GM12891 (cell line): ENCODE measurements around the gene TMEM87A.

Source experiments
- POLR2A ChIP-seq: IDR thresholded peaks from 2 replicates; pipeline ENCODE4 v1.6.1; 2011; ENCODE audit warnings: low read depth, low read length, control low read depth
- POLR2AphosphoS5 ChIP-seq: IDR thresholded peaks from 2 replicates; pipeline ENCODE4 v1.6.1; 2011; ENCODE audit warnings: low read depth, low read length, control low read depth

DNA sequence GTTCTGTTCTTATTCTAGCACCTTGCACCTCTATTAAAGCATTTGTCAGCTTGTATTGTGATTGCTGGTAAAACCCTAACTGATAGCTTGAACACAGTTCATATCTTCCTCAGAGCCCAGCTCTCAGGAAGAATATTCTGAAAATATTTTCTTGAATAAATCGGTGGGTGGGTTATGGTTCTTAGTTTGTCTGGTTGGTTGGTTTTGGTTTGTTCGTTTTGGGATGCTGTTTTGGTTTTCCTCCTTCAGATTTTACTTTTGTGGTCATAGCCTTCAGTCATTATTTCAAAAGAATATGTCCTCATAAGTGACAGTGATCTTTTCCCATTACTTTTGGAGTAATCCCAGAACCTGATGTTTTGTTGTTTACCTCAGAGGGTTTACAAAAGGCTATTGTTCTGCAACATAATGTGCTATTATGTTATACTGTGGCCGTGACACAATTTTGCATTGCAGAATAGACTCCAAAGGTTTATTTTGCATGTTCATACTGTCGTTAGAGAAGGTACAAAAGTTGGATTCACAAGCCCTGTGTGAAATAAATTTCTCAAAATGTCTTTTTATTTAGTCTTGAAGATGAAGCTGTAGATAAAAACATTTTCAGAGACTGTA is 2.7 kb upstream of the TMEM87A start:
- no peak for TF ChIP-seq POLR2AphosphoS5
- TF ChIP-seq POLR2A, result no peak
